Right hindlimb (tissue), 1 donor: ENCODE results near the gene NOL9.
"Not testable (repeated sequence)": the region's sequence is repeated elsewhere in the genome, so short reads cannot be mapped to it uniquely, and the experiment has no call there.

ENCODE experiments used
- DNase-seq: peaks from one replicate; pipeline ENCODE4 v3.0.0-alpha.2; 2018

Gene NOL9

DNA sequence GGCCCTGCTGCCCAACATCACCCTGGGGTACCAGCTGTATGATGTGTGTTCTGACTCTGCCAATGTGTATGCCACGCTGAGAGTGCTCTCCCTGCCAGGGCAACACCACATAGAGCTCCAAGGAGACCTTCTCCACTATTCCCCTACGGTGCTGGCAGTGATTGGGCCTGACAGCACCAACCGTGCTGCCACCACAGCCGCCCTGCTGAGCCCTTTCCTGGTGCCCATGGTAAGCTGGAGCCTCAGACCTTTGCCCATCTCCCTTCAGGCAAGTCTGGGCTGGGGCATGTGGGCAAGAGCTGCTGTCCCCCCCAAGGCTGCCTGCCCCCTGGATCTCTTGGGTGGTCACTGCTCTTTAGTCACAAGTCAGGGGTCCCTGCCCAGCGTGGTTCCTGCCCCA, 16.7 kb upstream of the NOL9 start:
- no peak for DNase-seq

DNA sequence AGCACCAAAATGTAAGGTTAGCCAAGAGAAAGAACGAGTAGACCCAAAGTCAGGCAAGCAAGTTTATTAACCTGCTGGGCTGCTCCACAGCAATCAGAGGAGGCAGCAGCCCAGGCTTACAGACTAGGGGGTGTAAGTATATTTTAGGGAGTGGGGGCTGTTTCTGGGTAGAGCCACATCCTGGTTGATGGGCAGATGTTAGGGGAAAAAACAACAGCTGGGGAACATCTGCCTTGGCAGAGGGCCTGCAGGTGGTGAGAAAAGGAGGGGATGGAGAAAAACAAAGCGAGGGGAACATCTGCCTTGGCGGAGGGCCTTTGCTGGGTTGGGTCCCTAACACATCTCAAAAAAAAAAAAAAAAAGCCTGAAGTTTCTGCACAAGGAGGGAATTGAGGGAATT, 15.8 kb upstream of the NOL9 start:
- DNase-seq: no peak

DNA sequence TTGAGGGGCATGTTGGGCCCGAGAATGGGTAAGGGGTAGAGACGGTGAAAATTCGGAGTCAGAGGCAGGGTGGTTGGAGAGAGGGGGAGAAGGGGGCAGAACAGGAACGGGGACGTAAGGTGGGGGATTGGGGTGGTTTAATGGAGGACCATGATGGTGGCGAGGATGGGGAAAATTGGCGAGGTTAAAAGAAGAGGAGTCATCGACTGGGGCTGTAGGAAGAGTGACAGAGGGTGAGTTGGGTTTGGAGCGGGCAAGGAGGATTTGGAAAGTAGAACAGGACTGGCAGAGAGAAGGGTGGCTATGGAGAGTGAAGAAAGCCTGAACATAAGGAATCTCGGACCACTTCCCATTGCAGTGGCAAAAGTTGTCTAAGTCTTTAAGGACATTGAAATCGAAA, 14.7 kb upstream of the NOL9 start:
- no peak for DNase-seq

DNA sequence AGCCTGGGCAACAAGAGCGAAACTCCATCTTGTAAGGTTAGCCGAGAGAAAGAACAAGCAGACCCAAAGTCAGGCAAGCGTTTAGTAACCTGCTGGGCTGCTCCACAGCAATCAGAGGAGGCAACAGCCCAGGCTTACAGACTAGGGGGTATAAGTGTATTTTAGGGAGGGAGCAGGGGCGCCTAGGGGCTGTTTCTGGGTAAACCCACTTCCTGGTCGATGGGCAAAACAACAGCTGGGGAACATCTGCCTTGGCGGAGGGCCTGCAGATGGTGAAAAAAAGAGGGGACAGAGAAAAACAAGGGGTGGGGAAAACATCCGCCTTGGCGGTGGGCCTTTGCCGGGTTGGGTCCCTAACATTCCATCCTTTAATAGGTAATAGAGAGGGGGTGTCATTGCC, 6.0 kb upstream of the NOL9 start:
- no peak for DNase-seq

DNA sequence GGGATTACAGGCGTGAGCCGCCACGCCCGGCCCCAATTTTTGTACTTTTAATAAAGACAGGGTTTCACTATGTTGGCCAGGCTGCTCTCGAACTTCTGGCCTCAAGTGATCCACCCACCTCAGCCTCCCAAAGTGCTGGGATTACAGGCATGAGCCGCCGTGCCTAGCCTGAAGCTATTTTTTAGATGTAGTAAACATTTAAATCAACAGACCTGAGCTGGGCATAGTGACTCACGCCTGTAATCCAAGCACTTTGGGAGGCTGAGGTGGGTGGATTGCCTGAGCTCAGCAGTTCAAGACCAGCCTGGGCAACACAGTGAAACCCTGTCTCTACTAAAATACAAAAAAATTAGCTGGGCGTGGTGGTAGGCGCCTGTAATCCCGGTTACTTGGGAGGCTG, 4.8 kb upstream of the NOL9 start:
- not testable (repeated sequence) for DNase-seq

DNA sequence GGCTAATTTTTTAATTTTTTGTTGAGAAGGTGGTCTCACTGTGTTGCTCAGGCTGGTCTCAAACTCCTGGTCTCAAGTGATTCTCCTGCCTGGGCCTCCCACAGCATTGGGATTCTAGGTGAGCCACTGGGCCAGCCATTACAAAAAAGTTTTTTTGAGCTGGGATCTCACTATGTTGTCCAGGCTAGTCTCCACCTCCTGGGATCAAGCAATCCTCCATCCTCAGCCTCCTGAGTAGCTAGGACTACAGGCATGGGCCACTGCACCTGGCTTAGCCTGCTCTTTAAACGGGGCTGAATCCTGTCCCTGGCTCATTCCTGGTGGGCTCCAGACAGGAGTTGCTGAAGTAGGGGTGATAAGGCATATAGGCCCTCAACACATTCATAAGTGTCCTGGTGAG, 3.3 kb upstream of the NOL9 start:
- DNase-seq: no peak

DNA sequence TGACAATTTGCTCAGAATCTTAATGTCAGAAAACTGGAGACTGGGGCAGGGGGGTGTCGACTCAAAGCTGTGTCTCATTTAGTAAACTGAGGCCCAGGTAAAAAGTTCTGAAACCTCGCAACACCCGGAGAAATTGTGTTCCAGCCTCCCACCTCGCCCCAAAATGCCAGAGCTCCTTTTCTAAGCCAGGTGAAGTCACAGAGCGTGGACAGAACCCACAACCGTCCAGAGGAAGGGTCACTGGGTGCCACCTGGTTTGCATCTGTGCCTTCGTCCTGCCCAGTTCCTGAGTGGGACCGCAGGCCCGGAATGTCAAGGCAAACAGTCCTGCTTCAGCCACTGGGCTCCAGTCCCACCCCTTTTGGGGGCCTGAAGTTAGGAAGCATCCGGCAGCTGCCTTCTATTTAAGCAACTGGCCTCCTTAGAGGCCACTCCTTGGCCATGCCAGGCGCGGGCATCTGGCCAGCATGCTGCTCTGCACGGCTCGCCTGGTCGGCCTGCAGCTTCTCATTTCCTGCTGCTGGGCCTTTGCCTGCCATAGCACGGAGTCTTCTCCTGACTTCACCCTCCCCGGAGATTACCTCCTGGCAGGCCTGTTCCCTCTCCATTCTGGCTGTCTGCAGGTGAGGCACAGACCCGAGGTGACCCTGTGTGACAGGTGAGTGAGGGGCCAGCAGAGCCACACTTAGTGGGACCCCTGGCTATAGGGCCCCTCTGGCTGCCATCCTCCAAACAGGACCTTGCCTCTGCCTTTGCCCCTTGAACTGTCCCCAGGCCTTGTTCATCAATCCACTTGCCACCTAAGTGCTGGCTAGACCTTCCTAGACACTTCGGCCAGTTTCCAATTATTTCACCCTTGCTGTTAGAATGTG, 830 bp upstream of the NOL9 start, which contains the start of gene TAS1R1:
Gene TAS1R1 (plus strand): TSS at position 401 of the 872 bp plus-strand sequence. CDS start 67 bp downstream, at position 468.
- DNase-seq: peak; percentile 77

DNA sequence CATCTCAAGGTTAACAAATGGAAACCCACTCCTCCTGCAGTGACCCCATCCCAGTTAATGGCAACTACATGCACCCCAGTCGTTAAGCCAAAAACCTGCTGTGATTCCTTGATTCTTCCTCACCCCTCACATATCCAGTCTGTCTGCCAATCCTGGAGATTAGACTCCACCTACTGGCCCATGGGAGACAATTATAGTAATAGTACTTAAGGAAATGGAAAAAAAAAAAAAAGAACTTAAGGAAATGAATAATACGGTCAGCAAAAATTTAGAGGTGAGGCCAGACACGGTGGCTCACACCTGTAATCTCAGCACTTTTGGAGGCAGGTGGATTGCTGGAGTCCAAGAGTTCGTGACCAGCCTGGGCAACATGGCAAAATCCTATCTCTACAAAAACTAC, 7.0 kb downstream of the NOL9 start:
- no peak for DNase-seq

DNA sequence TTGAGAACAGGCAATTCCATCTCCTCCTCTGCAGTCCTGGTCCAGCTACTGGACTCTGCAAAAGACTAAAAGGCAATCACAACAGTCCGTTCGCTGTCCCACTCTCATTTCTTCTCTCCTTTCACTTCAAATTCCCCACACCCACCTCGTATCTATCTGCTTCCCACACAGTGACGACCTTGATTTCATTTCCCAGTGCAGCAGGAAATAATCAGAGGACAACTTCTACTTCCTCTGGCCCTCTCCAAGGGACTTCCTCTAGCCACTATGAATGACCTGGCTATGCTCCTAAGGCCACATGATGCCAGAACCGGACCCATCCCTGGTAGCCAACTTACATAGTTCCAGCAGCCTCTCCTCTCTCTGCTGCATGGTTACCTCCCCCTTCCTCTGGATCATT, 8.0 kb downstream of the NOL9 start:
- no peak for DNase-seq

DNA sequence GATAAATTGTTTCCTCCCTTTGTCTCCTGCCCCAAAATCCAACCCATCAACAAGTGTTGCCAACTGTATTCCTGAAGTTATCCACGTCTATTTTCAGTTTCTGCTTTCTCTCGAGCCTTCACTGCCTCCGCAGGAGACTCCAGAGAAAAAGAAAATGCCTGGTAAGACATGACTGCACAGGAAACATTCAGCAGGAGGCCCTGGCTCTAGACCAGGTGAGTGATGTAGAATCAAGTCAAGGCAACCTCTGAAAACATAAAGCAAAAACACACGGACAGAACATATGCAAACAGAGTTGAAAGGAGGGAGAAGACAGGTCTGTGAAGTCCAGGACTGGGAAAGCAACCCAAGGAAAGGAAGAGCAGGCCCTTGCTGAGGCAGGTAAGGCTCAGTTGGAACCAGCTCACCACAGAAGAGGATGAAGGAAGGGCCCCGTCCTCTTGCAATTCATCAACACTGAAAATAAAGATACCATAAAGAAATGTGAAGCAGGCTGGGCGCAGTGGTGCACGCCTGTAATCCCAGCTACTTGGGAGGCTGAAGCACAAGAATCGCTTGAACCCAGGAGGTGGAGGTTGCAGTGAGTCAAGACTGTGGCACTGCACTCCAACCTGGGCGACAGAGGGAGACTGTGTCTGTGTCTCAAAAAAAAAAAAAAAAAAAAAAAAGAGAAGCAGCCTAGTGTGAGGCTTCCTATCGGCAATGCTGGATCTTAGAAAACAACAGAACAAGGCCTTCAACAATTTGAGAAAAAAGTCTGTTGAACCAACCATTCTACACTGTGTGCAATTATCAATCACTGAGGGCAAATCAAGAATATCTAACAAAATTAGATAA, 8.8 kb downstream of the NOL9 start:
- DNase-seq: no peak

DNA sequence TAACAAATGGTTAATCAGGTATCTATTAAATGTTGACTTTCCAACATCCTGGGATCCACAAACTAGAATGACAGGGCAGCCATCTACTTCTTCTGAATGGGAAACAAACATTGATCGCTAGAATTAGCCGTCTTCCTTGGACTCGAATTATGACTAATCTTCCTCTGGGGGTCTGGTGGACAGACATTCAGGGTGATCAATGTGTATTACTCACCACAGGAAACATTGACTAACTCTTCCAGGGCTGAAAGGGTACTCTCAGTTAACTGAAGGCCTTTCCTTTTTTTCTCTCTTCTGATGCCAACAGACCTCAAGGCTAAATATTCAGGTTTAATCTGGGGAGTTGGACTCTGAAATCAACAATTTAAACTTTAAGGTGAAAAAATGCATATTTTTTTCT, 9.5 kb downstream of the NOL9 start:
- no peak for DNase-seq

DNA sequence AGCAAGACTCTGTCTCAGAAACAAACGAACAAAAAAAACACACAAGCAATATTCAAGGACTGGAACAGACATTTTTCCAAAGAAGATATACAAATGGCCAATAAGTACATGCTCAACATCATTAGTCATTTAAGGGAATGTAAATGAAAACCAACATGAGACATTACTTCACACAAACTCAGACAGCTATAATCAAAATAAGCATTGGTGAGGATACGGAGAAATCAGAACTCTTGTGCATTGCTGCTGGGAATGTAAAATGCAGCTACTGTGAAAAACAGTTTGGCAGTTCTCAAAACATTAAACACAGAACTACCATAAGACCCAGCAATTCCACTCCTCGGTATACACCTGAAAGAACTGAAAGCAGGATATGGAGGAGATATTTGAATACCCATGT, 15.4 kb downstream of the NOL9 start:
- no peak for DNase-seq

DNA sequence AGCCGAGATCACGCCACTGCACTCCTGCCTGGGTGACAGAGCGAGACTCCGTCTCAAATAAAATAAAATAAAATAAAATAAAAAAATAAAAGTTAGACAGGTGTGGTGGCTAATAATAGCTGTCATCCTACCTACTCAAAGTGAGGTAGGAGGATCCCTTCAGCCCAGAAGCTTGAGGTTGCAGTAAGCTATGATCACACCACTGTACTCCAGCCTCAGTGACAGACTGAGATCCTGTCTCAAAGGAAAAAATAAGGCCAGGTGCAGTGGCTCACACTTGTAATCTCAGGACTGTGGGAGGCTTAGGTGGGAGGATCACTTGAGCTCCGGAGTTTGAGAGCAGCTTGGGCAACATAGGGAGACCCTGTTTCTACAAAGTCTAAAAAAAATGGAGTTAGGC, 18.0 kb downstream of the NOL9 start:
- DNase-seq: no peak

DNA sequence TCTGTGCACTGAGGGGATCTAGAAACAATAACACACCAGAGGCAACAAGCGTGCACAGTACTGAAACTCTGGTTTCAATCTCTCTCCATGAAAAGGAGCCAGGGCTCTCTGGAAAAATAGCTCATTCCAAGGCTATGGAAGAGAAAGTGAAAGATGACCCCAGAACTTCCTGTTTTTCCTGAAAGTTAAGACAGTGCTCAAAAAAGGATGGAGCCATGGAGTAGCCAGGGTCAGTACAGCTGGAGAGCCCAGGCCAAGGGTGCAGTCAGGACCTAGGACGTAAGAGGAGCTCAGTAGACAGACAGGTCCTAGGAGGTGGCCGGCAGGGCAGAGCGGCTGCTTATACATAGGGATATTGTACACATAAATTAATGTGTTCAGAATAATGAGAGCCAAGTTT, 19.1 kb downstream of the NOL9 start:
- DNase-seq: no peak

DNA sequence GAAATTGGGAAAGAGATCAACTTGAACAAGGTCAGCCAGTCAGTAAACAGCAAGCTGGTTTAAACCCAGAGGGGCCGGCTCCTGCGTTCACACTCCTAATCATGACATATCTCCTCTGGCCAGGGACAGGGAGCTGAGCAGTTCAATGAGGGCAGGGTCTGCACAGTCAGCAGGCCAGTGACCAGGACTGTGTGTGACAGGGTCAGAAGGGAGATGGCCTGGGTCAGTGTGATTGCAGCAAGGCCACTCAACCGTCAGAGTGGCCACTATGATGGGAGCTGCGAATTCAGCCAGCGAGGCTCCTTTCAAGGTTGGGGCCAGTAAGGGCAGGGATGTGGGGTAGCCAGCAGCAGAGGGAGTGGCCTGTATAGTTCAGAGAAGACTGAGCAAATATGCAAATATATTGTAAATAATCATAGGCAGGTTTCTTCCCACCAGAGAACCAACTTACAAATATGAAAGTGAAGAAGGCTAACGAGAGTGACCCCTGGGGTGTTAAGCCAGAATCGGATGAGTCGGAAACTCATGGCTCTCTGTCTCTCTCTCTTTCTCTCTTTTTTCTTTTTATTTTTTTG, 20.0 kb downstream of the NOL9 start:
- no peak for DNase-seq

DNA sequence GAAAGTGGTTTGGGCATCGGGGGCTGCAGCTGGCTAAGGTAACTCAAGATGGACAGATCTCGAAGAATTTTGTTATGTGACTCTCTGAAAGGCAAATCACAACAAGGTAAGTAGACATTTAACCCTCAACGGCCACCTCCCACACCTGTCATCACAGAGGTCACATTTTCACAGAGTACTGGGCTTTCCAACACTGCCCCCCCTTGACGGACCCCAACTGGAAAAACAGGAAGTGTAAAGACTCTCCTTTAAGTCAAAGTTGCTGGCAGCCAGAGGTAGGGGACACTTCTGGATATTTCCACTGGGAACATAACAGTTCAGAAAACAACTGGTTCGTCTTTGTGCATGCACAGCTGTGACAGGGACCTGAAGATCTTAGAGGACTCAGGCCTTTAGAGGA, 22.3 kb downstream of the NOL9 start:
- no peak for DNase-seq

DNA sequence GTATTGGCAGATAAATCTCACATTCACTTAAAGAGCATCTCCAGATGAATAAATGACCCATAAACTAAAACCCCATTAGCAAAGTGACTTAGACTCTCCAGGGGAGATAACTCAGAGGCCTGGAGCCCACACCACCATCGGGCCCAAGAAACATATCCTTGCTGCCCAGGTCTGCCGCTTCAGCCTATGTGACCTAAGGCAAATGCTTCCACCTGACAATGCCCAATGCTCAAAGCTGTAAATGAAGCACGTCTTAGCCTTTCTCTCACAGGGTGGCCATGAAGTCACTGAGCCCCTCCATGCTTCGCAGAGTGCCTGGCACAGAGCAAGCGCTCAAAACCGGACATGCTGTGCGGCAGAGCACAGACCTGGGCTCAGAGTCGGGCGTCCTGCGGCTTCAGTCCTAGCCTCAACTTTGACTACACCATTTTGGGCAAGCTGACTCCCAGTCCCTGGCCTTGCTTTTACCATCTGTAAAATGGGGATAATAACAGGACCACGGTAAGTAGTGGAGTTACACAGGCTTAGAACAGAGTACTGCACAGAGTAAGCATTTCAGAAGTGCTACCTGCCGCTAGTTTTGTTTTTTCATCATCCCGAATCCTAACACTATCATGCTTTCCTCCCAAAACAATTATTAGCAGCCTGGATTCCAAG, 23.7 kb downstream of the NOL9 start:
- DNase-seq: no peak

DNA sequence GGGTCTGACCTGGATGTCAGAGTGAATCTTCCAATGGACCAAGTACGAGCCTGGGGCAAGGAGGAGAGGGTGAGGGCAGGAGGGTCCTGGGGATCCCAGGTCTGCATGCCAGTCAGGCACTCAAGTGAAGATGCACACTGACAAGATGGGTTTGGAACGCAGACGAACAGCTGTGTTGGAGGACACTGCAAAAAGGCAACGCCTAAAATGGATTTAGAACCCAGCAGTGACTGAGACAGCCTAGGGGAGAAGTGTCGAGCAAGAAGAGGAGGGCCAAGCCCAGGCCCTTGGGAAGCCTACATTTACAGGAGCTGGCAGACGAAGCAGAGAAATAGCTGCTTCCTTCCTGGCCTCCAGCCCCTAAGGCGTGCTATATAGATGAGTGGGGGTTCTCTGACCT, 25.8 kb downstream of the NOL9 start:
- no peak for DNase-seq

DNA sequence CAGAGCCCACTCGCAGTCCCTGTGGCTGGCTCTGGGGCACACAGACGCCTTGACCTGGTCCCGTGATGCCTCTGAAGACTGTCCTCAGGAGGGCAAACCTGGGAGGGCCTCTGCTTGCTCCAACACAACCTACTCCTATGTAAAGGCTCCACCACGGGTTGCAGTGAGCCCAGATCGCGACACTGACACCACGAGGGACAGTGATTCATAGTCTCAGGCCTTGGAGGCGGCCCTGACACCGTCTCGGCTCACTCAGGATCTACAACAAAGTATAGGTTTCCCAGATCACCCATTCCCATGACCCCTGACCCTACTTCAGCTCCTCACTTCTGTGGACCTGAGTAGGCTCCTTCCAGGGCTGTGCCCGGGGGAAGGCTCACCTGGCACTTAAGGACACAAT, 28.0 kb downstream of the NOL9 start:
- no peak for DNase-seq

DNA sequence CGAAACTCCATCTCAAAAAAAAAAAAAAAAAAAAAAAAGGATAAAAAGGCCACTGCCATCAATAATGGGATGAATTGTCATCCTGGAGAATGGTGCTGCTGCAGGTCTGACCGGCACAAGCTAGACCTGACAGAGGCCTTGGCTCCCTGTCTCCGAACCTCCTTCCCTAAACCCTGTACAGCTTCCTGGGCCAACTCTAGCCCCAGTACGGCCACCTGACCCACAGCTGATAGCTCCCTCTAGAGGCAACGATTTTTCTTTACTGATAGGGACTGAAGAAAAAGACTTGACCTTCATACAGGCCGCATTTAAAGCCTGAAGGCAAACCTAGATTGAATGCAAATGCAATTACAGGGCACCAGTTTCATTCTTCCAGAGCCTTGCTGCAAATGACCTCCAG, 30.7 kb downstream of the NOL9 start:
- DNase-seq: no peak

DNA sequence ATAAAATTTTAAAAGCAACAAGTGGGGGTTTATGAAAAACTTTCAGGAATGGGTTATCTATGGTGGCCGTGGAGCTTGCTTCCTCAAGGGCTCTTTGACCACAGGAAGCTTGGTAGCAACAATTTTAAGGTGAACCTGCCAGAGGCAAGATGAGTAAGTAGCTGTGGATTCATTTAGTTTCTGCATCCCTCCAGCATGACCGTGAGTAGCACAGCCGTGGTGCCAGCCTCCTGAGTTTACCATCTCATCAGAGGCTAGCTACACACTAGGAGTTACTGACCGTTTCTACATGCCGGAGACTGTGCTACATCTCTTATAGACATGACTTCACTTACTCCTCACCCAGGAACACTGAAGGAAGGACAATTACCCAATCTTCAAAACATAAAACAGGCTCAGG, 32.8 kb downstream of the NOL9 start:
- DNase-seq: no peak

DNA sequence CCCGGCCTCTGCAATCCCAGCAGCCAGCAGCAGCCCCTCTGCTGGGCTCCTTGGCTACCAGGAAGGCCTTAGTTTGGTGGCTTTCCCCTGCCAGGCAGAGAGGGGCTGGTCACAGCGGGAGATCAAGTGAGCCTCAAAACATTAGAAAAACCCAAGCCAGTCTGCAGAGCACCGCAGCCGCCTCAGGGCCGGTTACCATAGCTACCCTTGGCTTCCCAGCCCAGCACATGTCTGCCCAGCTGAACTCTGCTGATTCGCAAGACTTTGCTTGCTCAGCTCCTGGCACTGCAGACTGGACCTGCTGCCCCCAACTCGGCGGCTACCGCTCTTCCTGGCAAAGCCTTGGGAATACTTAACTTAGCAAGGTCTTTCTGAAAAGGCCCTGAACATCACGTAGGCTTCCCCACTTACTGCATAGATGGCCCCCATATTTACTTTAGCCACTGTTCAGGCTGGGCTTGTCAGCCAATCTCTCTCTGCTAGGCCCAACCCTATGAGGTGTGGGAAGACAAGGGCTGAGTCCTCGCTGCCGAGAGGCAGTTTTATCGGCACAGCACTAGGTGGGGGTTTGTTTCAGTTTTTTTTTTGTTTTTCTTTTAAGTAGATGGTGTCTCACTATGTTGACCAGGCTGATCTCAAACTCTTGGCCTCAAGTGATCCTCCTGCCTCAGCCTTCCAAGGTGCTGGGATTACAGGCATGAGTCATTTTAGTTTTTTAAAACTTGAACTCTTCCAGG, 34.2 kb downstream of the NOL9 start:
- DNase-seq: peak; percentile 86
